ENCODE measurements around the gene LY6G5B.

LY6G5B gene, protein sequence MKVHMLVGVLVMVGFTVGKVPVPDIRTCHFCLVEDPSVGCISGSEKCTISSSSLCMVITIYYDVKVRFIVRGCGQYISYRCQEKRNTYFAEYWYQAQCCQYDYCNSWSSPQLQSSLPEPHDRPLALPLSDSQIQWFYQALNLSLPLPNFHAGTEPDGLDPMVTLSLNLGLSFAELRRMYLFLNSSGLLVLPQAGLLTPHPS

DNA sequence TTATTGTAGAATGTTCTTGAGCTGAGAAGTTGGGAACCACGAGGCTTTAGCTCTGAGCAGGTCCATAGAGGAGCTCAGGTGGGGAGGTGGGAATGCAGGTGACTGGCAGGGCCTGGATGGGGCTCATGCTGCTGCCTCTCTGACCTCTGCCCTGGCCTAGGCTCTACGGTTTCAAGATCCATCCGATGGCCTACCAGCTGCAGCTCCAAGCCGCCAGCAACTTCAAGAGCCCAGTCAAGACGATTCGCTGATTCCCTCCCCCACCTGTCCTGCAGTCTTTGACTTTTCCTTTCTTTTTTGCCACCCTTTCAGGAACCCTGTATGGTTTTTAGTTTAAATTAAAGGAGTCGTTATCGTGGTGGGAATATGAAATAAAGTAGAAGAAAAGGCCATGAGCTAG, at the start of gene LY6G5B:
TSS of gene LY6G5B (plus strand) at position 301 of the 400 bp plus-strand sequence. CDS start 975 bp downstream, outside the sequence.
- DNase-seq = no peak

DNA sequence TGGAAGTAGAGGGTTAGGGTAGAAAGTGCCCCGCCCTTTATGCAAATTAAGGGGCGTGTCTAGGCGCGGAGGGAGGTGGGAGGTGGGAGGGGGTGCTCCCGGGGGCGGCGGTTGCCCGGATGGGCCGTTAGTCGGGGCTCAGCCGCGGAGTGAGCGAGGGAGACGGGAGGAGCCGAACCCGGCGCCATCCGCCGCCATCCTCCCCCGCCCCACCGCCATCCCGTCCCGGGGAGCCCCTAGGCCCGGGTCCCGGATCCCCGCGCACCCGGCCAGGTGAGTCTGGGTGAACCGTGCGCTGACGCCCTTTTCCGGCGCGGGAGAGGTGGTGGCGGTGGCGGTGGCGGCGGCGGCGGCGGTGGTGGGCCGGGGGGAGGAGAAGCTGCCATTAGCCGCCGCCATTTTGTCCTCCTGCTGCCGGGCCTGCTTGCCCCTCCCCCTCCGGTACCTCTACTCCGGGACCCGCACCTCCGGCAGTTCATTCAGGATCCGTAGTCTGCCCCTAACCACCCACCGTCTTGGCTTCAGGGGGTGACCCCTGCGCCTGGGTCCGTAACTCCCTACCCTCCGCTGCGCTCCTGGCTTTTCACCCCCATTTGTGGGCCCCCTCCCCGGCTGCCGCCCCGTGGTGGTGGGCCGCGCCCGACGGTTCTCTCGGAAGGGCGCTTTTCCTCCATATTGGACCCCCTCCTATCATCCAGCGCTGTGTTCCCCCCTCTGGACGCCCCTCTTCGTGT, 49.0 kb upstream of the LY6G5B start, which contains the start of gene PRRC2A:
TSS of gene PRRC2A (plus strand) at position 130 of the 734 bp plus-strand sequence. CDS start 2,075 bp downstream, outside the sequence.
- peak; percentile 81 for DNase-seq

DNA sequence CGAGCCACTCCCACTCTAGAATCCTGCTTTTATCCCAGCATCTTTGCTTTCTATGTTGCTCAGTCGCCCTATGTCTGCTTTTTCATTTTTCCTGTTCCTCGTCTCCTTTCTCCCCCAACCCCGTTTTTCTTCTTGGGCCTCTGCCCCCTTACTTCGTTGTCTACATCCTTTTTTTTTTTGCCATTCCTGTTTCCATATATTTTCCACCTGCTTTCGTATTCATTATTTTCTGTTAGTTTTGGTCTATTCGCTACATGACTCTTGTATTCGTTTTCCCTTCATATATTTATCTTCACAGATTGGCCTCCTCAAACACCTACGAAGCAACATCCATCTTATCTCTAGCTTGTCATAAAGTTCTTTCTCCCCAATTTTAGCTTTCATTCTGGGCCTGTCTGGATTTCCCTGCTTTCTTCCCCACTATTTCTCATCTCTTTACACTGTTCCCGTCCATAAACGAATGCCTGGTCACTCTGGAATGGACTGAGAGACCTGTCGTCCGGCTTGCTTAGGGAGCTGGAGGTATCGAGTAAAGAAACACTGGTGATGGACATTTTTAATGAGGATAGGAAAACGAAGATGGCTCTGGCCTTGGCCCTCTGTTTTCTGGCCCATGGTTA, 48.3 kb upstream of the LY6G5B start:
- no peak for DNase-seq

DNA sequence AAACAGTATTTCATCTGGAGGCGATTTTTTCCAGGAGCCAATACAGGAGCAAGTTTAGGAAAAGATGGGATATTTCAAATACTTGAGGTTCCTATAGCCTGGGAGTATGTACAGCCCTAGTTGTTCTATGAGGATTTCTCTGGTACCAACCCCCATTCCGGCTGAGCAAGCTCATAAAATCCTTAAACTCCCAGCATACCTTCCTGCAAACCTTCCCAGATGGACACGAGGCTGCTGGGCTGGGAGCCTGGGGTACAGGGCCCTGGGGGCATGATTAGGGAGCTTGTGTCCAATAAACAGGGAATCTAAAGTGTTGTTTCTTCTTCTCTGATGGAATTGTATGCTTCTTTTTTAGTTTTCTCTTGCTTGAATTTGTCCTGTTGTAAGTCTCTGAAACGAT, 47.8 kb upstream of the LY6G5B start:
- no peak for DNase-seq

DNA sequence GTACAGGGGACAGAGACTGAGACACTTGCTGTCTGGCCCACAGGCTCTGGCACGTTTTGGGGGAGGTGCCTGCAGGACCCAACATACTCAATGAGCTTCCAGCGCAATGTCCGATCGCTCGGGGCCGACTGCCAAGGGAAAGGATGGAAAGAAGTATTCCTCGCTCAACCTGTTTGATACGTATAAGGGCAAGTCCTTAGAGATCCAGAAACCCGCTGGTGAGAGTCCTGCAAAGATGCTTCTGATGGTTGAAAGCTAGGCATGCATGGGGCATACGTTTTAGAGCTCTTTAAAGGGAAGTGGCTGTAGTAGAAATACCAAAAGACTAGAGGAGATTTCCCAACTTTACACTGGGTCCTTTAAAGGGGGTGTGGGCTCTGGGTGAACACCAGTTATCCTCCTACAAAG, 47.1 kb upstream of the LY6G5B start:
- DNase-seq = no peak

DNA sequence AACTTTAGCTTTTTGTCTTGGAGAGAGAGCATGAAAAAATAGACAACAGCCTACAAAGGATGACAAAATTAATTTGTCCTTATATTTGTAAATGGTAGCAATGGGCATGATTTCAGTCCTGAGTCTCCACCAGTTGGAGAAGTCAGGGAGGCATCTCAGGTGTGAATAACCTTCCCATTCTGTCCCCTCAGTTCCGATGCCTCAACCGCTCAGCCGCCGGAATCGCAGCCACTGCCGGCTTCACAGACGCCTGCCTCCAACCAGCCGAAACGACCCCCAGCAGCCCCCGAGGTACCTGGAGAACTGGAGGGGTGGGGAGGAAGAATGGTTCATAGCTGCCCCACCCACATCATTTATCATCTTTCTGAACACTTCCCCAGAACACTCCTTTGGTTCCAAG, 45.7 kb upstream of the LY6G5B start:
- DNase-seq = no peak

DNA sequence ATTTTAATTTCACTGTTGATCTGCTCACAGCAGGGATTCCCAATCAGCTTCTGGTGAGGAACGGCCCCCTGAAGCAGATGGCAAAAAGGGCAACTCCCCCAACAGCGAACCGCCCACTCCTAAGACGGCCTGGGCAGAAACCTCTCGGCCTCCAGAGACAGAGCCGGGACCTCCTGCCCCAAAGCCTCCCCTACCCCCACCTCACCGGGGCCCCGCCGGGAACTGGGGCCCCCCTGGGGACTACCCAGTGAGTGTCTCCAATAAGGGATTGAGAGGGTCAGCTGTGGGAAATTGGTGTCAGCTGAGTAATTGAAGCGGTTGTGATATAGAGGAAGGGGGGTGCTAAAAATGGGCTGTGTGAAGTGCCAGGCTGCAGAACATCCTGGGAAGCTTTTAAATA, 42.8 kb upstream of the LY6G5B start:
- DNase-seq = no peak

DNA sequence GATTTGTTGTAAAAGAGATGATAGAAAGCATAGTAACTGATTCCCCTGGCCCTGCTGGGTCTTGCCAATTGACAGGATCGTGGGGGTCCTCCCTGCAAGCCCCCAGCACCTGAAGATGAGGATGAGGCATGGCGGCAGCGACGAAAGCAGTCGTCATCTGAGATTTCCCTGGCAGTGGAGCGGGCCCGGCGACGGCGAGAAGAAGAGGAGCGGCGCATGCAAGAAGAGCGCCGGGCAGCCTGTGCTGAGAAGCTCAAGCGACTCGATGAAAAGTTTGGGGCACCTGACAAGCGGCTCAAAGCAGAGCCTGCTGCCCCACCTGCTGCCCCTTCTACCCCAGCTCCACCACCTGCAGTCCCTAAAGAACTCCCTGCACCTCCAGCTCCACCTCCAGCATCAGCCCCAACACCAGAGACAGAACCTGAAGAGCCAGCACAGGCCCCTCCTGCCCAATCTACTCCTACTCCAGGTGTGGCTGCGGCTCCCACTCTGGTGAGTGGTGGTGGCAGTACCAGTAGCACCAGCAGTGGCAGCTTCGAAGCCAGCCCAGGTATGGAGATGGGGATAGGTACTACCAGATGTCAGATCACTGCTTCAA, 42.0 kb upstream of the LY6G5B start:
- no peak for DNase-seq

DNA sequence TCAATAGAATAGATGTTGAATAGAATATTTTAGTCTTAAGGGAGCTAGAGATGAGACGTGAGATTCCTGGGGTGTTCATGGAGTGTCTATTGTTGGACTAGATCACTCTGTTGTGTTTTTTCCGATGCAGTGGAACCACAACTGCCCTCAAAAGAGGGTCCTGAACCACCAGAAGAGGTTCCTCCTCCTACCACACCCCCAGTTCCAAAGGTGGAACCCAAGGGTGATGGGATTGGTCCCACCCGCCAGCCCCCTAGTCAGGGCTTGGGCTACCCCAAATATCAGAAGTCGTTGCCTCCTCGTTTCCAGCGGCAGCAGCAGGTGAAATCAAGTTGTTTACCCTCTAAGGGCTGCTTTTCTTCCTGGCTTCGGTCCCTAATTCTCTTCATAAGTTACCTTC, 40.8 kb upstream of the LY6G5B start:
- no peak for DNase-seq

DNA sequence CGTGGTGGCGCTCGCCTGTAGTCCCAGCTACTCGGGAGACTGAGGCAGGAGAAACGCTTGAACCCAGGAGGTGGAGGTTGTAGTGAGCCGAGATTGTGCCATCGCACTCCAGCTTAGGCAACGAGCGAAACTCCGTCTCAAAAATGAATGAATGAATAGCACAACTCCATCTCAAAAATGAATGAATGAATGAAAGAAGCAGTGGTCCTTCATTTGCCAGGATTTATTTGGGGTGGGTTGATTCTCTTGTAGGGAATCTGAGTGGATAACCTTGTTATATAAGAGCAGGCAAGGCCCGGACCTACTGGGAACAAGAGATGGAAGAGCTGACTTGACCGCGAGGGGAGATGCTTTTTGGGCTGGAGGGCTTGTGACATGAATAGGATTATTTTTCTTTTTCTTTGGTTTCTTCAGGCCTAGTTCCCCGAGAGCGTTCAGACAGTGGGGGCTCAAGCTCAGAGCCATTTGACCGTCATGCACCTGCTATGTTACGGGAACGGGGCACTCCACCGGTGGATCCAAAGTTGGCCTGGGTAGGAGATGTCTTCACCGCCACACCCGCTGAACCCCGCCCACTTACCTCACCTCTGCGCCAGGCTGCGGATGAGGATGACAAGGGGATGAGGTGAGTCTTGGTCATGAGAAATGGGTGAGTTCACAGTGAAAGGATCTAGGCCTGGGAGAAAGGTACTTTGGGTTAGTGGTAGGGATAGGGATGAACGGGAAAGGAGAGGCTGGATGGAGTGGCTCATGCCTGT, 39.4 kb upstream of the LY6G5B start:
- DNase-seq = no peak

DNA sequence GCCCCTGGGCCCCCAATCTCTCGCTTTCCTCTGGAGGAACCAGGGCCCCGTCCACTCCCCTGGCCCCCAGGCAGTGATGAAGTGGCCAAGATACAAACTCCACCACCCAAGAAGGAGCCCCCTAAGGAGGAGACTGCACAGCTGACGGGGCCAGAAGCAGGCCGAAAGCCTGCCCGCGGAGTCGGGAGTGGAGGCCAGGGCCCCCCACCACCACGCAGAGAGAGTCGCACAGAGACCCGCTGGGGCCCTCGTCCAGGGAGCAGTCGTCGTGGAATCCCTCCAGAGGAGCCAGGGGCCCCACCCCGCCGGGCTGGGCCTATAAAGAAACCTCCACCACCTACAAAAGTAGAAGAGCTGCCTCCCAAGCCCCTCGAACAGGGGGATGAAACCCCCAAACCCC, 38.6 kb upstream of the LY6G5B start:
- no peak for DNase-seq

DNA sequence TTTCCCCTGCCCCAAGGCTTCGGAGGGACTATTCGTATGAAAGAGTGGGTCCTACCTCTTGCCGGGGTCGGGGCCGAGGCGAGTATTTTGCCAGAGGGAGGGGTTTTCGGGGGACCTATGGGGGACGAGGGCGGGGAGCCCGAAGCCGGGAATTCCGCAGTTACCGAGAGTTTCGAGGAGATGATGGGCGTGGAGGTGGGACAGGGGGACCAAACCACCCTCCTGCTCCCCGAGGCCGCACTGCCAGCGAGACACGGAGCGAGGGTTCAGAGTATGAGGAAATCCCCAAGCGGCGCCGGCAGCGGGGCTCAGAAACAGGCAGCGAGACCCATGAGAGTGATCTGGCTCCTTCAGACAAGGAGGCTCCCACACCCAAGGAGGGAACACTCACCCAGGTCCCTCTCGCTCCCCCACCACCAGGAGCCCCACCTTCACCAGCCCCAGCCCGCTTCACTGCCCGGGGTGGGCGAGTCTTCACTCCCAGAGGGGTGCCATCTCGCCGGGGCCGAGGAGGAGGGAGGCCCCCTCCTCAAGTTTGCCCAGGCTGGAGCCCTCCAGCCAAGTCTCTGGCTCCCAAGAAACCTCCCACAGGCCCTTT, 38.0 kb upstream of the LY6G5B start:
- no peak for DNase-seq

DNA sequence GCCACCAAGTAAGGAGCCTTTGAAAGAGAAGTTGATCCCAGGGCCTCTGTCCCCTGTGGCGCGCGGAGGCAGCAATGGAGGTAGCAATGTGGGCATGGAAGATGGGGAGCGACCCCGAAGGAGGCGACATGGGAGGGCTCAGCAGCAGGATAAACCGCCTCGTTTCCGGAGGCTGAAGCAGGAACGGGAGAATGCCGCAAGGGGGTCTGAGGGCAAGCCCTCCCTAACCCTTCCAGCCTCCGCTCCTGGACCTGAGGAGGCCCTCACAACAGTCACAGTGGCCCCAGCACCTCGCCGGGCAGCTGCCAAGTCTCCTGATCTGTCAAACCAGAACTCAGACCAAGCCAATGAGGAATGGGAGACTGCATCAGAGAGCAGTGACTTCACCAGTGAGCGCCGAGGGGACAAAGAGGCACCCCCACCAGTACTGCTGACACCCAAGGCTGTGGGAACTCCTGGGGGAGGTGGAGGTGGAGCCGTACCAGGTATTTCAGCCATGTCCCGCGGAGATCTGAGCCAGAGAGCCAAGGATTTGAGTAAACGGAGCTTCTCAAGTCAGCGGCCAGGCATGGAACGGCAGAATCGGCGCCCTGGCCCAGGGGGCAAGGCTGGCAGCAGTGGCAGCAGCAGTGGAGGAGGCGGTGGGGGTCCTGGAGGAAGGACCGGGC, 37.4 kb upstream of the LY6G5B start:
- DNase-seq = no peak

DNA sequence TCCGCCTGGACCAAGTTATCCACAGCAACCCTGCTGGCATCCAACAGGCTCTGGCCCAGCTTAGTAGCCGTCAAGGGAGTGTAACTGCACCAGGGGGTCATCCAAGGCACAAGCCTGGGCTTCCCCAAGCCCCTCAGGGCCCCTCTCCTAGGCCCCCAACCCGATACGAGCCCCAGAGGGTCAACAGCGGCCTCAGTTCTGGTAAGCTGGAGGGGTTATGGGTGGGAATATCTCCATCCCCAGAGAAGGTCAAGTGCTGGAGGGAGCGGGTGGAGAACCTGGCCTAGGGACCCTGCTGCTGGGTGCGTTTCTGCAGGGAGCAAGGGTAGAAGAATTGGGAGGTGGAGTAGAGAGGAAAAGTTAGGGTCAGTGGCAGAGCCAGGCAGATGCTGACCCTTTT, 36.3 kb upstream of the LY6G5B start:
- DNase-seq = no peak

DNA sequence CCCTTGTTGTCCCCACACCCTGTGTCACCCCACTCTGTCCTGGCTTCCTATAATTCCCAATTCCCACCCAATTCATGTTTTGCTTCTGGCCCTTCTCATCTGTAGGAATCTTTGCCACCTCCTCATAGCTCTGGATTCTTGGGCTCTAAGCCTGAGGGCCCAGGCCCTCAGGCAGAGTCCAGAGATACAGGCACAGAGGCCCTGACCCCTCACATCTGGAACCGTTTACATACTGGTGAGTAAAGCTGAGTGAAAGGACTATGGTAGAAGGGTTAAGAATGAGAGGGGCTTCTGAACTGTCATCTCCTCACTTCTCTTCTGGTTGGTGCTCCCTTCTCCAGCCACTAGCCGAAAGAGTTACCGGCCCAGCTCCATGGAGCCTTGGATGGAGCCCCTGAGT, 35.6 kb upstream of the LY6G5B start:
- DNase-seq = no peak

DNA sequence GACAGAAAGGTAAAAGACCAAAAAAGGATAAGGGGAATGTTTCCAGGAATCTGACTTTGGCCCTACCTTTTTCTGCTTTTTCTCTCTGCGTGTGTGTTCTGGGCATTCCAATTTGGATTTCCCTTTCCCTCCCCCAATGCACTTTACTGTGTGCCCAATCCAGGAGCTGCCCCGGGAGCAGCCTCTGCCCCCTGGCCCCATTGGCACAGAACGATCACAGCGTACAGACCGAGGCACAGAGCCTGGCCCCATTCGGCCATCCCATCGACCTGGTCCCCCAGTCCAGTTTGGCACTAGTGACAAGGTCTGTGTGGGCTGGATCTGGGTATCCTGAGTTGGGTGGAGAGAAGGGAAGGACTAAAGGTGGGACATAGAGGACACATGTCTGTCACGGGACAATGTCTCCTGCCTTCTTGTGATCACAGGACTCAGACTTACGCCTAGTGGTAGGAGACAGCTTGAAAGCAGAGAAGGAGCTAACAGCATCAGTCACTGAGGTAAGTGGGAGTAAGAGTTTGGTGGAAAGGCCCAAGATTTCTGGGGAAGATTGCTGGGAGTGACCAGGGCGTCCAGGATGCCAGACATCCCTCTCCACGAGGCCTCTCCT, 34.7 kb upstream of the LY6G5B start:
- no peak for DNase-seq

DNA sequence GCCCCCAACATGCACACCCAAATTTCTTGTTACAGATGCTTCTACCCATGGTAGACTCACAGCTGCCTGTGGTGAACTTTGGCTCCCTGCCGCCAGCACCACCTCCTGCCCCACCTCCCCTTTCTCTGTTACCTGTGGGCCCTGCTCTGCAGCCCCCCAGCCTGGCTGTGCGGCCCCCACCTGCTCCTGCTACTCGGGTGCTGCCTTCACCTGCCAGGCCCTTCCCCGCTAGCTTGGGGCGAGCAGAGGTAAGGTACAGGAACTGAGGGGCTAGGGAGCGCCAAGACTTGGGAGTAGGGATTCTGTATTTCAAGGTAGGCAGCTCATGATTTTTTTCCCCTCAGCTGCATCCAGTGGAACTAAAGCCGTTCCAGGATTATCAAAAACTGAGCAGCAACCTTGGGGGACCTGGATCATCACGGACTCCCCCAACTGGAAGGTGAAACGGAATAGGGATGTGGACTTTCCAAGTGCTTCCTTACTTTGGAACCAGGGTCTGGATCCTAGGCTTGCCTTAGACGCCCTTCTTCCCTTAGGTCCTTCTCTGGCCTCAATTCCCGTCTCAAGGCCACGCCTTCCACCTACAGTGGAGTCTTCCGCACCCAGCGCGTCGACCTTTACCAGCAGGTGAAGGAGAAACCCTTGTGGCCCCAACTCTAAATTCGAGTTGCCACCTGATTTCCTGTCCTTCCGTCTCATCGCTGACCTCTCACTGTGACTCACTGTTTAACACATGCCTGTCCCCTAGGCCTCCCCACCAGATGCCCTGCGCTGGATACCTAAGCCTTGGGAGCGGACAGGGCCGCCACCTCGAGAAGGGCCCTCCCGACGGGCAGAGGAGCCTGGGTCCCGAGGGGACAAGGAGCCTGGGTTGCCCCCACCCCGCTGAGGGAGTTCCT, 32.8 kb upstream of the LY6G5B start:
- DNase-seq = no peak

DNA sequence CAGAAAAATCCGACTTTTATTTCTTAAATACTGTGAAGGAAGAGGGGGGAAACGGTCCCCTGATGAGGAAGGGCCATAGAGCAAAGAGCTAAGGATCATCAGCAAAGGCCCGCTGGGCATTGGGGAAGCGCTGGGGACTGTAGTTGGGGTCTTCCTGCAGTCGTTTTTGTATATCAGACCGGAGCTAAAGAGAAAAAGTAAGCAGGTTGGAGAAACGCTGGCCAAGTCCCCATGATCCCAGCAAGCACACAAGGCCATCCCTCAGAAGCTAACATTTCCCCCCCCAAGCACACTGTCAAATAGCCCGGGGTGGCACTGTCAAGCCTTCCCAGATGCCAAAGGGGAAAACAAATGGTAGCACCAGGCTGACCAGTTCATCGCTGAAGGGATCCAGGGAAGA, 30.7 kb upstream of the LY6G5B start:
- DNase-seq = no peak

DNA sequence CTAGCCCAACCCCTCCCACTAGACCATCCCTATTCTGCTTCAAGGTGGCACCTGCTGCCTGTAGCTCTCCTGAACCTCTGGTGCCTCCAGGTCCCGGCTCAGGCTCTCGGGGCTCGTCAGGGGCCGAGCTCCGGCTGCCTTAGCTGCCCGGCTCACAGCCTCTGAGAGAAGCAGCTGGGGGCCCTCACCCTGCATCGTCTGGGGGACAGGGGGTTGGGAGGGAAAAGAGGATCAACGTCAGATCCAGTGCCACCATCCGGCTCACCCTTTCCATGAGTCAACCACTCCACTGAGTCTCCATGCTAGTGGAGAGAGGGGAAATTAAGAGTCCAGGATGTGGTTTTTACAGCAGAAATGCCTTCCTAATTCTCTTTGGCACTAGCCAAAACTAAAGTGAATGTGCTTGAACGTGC, 30.3 kb upstream of the LY6G5B start:
- no peak for DNase-seq

DNA sequence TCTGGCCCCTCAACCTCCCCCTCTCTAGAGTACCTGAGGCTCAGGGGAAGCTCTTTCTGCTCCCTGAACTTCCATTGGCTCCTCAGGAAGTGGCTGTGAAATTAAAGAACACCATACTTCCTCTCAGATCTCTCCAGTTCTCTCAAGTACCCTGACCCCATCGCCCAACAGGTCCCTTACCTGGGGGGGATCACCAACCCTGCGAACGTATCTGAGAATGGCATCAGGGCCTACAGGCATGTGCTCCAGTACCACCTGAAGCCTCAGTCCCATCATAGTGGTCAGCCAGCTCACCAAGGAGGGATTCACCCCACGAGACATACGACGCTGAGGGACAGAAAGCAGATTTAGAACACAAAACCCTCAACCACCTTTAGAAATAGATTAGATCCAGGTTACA, 29.2 kb upstream of the LY6G5B start:
- DNase-seq = no peak

DNA sequence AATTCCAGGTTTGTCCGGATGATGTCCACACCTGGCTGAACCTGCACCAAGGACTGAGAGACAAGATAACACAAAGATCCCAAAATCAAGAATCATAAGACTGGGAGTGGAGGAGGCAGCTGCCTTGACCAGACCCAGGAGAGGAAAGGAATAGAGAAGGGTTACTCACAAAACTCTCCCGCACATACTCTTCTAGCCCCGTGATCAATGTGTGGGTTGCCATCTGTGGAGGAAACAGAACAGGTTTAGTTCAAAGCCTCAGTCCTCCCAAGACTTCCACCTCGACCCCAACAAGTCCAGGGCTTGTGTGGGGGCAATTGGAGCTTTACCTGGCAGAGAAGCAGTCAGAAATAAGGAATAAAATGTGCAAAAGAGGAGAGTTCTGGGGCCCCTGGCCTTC, 28.4 kb upstream of the LY6G5B start:
- no peak for DNase-seq
